G401 (cell line): ENCODE data around the gene FAM219B. TPM values are rescaled to one million over a fixed set of nuclear protein-coding genes. Genes with fewer than 3 reads are reported as not detected.

Source experiments
- DNase-seq: peaks from one replicate; pipeline ENCODE4 v3.0.0-alpha.2; 2015; ENCODE audit warnings: low spot score
- in situ Hi-C: cut with HindIII; loops from 2 replicates; pipeline ENCODE4 v1.10.0; 2016; ENCODE audit warnings: low sequenced_read_pairs, mixed read lengths
- total RNA-seq: library from RNA; depleted of rRNA; stranded (reverse); fragments of >200 nt; shearing (Covaris generic); gene quantifications from 2 replicates; pipeline ENCODE4 v1.2.3, GENCODE V29; 2014

The FAM219B gene
- total RNA-seq, 1 experiment from 2014 or later = 58.8 TPM

DNA sequence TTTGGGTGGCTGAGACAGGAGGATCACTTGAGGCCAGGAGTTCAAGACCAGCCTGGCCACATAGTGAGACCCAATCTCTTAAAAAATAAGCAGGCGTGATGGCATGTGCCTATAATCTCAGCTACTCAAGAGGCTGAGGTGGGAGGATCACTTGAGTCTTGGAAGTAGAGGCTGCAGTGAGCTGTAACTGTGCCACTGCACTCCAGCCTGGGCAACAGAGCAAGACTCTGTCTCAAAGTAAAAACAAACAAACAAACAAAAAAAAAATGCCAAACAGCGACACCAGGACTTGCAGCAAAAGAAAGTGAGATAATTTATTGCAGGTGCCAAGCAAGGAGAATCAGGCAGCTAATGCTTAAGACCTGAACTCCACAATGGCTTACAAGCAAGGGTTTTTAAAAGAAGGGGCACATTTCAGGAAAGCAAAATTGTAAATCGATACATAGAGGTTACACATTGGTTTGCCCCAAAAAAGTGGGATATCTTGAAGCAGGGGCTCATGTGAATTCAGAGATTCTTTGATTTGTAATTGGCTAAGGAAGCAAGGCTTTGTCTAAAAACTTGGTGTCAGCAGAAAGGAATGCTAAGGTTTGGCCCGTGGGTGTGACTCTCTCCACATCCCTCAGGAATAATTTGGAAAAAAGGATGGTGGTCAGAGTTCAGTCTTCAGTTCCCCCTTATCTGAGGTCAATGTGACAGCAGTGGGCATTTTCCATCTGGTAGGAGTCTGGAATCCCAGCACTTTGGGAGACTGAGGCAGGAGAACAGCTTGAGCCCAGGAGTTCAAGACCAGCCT, 22.0 kb downstream of the FAM219B start:
- in situ Hi-C loops = no loop called here
- no peak for DNase-seq

DNA sequence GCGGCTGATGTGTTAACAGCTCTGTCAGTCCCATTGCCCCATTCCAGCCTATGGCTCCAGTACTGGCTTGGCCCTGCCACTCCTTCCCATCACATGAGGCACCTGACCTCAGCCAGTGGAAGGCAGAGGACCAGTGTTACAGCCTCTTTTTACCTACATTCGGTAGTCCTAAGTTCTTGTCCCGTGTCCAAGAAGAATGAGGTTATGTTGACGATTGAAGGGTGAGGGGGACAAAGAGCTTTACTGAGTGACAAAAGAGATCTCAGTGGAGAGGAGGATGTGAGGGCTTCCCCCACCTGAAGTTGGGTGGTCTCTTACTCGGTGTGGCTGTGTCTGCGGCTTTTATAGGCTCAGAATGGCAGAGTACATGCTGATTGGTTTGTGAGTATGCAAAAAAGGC, 24.1 kb downstream of the FAM219B start:
- DNase-seq = no peak
- in situ Hi-C loops = no loop called here

DNA sequence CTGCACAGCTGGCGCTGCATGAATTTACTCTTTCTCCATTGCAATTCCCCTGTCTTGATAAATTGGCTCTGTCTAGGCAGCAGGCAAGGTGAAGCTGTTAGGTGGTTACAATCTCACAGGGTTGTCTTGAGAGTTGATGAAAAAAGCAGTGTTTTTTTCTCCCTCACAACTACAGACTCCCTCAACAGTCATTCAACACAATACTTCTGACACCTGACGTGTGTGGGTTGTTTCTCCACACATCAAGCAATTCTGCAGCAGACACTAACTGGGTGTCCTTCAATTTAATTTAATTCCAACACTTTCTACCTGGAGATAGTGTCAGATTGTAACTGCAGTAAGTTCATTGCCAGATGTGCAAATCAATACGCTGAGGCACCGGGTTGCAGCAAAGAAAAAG, 28.4 kb downstream of the FAM219B start:
- no peak for DNase-seq
- in situ Hi-C loops = no loop called here

DNA sequence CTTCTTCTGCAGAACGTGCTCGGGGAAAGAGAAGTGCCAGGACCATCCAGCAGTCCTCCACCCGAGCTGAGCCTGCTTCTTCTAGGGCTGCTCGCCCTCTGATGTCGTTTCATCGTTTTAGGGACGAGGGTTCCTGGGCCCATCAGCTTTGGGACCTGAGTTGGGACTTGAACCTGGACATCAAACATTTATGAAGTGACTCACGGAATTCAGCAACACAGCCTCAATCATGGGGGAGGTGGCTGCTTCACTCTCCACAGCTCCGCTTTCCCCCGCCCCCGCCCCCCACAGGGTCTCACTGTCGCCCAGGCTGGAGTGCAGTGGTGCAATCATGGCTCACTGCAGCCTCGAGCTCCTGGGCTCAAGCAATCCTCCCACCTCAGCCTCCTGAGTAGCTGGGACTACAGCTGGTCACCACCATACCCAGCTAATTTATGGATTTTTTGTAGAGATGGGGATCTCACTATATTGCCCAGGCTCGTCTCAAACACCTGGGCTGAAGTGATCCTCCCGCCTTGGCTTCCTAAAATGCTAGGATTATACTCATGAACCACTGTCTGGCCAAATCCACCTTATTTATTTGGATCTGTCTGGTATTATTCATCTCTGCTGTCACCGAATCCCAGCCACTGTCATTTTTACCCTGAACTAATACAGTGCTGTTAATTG, 32.8 kb downstream of the FAM219B start:
- in situ Hi-C loops = no loop called here
- DNase-seq = no peak

DNA sequence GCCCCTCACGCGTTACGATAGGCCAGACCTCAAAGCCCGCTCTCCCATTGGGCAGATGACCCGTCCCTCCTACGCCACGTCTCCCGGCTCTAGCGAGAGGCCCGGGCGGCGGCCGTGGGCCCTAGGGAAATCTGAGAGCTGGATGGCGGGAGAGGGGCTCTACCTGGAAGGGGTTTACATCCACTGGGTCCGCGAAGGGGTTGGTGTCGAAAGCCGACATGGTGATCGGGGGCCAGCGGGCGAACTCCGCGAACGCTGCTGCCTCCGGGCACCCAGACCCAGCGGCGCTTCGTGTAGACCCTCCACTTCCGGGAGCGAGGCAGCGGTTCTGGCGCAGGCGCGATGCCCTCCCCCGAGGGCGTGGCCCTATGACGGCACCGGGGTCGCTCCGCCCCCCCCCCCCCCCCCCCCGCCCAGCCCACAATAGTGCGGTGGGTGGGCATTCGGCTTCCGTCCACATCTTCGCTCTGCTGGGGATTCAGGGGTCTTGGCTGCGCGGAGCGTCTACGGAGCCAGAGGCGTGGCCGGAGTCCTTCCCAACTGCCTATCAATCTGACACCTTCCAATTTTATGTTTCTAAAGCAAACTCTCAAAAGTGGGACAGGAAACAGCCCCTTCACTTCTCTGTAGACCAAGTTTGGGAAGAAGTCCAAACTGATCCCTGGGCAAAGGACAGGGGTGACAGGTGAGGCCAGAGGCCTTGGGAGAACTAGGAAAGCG, 33.5 kb downstream of the FAM219B start, which contains the start of gene SCAMP2:
TSS of gene SCAMP2 (minus strand) at position 330 of the 720 bp plus-strand sequence. CDS start at position 220, 110 bp downstream.
- in situ Hi-C loops = no loop called here
- DNase-seq = peak; percentile 97

DNA sequence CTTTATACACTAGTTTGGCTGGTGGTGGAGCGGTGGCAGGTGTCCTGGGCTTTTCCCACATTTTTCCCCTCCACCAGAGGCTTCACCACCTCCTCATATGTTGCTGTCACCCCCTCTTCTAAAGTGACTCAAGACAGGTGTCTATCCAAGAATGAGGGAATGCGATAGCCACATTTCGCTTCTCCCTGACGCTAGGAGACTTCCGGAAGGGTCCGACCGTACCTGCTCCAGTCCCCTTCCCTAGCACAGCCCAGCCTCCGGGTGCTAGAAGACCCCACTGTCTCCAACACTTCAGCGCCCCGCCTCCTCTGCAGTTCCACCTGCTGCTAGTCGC, 34.0 kb downstream of the FAM219B start:
- in situ Hi-C loops = no loop called here
- DNase-seq = no peak

- no peak for DNase-seq
- in situ Hi-C loops = no loop called here
Observed at GRCh38 chr15:74870436-74871215, 36.0 kb downstream of the FAM219B start.

- in situ Hi-C loops = no loop called here
- DNase-seq = peak; percentile 11
Observed at GRCh38 chr15:74869726-74870407, 36.8 kb downstream of the FAM219B start.

DNA sequence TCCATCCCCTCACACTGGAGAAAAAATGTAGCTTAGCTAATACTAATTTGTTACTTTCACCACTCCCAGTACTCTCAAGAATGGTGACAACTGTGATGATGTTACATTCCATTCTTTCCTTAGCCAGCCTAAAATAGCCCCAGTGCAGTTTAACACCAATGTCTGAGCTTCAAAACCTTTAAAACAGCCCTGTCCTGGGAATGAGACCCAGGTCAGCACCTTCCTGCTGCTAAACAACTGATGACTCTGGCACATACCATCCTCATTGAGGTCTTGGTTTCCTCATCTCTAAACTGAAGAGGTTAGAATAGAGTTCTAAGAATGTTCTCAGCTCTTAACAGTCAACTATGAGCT, 37.3 kb downstream of the FAM219B start:
- DNase-seq = no peak
- in situ Hi-C loops = no loop called here

GRCh38 chr15:74868059-74868458, 38.6 kb downstream of the FAM219B start:
- in situ Hi-C loops = no loop called here
- DNase-seq = no peak

- in situ Hi-C loops = no loop called here
- no peak for DNase-seq
Observed at GRCh38 chr15:74867466-74868038, 39.1 kb downstream of the FAM219B start.

GRCh38 chr15:74866090-74866489, 40.6 kb downstream of the FAM219B start:
- DNase-seq = no peak
- in situ Hi-C loops = no loop called here

GRCh38 chr15:74865316-74865715, 41.3 kb downstream of the FAM219B start:
- in situ Hi-C loops = no loop called here
- DNase-seq = no peak

DNA sequence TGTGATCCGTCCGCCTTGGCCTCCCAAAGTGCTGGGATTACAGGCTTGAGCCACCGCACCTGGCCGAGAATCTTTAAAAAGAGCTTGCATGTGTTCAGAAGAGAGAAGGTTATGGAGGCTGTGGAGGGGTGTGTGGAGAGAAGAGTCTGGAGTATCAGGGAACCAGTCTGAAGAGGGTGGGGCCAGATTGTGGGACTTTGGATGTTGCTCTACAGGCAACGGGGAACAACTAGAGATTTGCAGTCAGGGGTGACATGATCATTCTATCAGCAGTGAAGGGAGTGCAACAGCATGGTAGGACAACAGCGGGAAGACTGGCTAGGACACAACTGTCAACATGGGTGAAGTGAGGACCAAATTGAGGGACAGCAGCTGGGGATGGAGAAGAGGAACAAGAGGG, 42.4 kb downstream of the FAM219B start:
- DNase-seq = no peak
- in situ Hi-C loops = no loop called here

DNA sequence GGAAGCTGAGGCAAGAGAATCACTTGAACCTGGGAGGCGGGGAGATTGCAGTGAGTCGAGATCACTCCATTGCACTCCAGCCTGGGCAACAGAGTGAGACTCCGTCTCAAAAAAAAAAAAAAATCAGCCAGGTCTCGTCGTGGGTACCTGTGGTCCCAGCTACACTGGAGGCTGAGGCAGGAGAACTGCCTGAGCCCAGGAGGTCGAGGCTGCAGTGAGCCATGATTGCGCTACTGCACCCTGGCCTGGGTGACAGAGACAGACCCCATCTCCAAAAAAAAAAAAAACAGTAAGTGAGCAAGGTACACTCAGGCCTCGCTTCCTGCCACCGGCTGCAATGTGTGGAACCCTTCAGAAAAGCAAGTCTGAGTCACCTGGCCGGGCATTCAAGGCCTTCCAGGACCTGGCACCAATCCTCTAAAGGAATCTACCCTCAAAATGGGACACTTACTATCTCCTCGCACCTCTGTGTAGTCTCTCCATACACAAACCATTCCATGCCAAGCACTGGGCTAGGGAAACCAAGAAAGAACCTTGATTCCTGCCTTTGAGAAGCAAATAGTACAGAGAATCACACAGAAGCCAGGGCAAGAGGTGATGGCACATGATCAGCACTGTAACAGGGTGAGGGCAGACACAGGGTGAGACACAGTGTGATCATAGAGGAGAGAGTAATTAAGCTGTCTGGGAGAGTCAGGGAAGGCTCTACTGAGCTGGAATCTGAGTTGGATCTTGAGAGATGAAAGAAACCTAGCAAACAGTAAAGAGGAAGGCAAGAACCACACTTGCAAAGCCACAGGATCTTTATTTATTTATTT, 43.2 kb downstream of the FAM219B start:
- DNase-seq = no peak
- in situ Hi-C loops = no loop called here

- no peak for DNase-seq
Observed at GRCh38 chr15:74858369-74858740, 48.3 kb downstream of the FAM219B start.

DNA sequence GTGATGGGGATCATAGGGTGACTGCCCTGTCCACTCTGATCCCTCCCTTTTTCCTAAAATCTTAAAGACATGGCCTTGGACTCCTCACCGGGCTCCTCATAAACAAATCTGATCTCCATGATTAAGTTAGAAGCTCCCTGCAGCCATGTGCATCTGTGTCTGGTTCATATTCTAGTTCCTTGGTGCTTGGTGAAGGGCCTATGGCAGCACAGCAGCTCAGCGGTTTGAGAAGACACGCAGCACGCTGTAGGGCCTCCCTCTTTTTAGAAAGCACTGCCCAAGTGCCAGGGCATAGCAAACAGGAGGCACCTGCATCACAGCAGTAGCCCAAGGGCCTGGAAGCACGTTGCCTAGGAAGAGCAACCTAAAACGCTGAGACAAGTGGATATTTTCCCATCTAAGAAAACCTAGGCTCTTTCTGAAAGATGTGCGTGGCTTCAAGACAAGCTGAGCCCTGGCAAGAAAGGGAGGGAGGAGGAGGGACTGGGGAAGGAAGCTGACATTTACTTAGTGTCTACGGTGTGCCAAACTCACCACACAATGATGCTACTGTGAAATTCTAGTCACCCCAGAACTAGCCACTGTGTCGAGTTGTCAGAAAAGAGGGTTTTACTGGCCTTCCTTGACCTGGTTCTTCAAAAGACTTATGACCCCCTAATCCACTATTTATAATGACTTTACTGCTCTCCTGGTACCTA, 48.8 kb downstream of the FAM219B start:
- in situ Hi-C loops = no loop called here
- DNase-seq = peak; percentile 50

More at GRCh38 chr15:74858369-74858740, 48.3 kb downstream of the FAM219B start:
- in situ Hi-C loops = no loop called here
